SK-N-SH treated with all-trans-retinoic acid at 6 μM for 48 hours (cell line): ENCODE results near the gene ANGPT4.

Source experiments
- ATAC-seq: fragments of 200-7000 bp; cut with Tn5 transposase; 3 replicates; pipeline ENCODE4 v1.9.1; 2020; ENCODE audit warnings: mild to moderate bottlenecking, moderate library complexity
- ARNTL ChIP-seq: fragments of 450-650 bp; formaldehyde crosslinking; IDR thresholded peaks from 2 replicates; pipeline ENCODE4 v1.5.0; 2020; ENCODE audit warnings: low read depth, mild to moderate bottlenecking, moderate library complexity, borderline replicate concordance
- BACH2 ChIP-seq: fragments of 250-450 bp; sonication (Bioruptor Pico); IDR thresholded peaks from 2 replicates; pipeline ENCODE4 v1.9.0; 2021; ENCODE audit warnings: mild to moderate bottlenecking, borderline replicate concordance
- CREB5 ChIP-seq: fragments of 250-450 bp; sonication (Bioruptor Pico); IDR thresholded peaks from 2 replicates; pipeline ENCODE4 v1.5.1; 2020; ENCODE audit warnings: low read depth, mild to moderate bottlenecking, moderate library complexity
- CSDC2 ChIP-seq: fragments of 250-450 bp; sonication (Bioruptor Pico); IDR thresholded peaks from 2 replicates; pipeline ENCODE4 v1.5.0; 2020; ENCODE audit warnings: mild to moderate bottlenecking, moderate library complexity
- CSRNP3 ChIP-seq: fragments of 250-450 bp; sonication (Bioruptor Pico); IDR thresholded peaks from 2 replicates; pipeline ENCODE4 v1.5.1; 2021; ENCODE audit warnings: mild to moderate bottlenecking, moderate library complexity
- ESRRG ChIP-seq: fragments of 250-450 bp; sonication (Bioruptor Pico); IDR thresholded peaks from 2 replicates; pipeline ENCODE4 v1.6.1; 2021; ENCODE audit warnings: mild to moderate bottlenecking
- GLIS3 ChIP-seq: fragments of 250-450 bp; sonication (Bioruptor Pico); IDR thresholded peaks from 2 replicates; pipeline ENCODE4 v1.5.0; 2020; ENCODE audit warnings: mild to moderate bottlenecking, moderate library complexity
- ISL1 ChIP-seq: fragments of 250-450 bp; sonication (Bioruptor Pico); IDR thresholded peaks from 2 replicates; pipeline ENCODE4 v2.1.2; 2022; ENCODE audit warnings: mild to moderate bottlenecking, moderate library complexity
- OSR1 ChIP-seq: fragments of 250-450 bp; sonication (Bioruptor Pico); IDR thresholded peaks from 2 replicates; pipeline ENCODE4 v1.8.0; 2022; ENCODE audit warnings: moderate library complexity, mild to moderate bottlenecking, inconsistent platforms
- POU6F1 ChIP-seq: fragments of 250-450 bp; sonication (Bioruptor Pico); IDR thresholded peaks from 2 replicates; pipeline ENCODE4 v1.8.0; 2021; ENCODE audit warnings: low read depth, mild to moderate bottlenecking, moderate library complexity, borderline replicate concordance
- PPARA ChIP-seq: fragments of 250-450 bp; sonication (Bioruptor Pico); IDR thresholded peaks from 2 replicates; pipeline ENCODE4 v1.5.0; 2020; ENCODE audit warnings: mild to moderate bottlenecking, borderline replicate concordance
- RARB ChIP-seq: fragments of 250-450 bp; sonication (Bioruptor Pico); IDR thresholded peaks from 2 replicates; pipeline ENCODE4 v1.8.0; 2021; ENCODE audit warnings: mild to moderate bottlenecking, moderate library complexity
- SNAI2 ChIP-seq: fragments of 250-450 bp; sonication (Bioruptor Pico); IDR thresholded peaks from 2 replicates; pipeline ENCODE4 v1.5.0; 2020; ENCODE audit warnings: mild to moderate bottlenecking, moderate library complexity
- TCF4 ChIP-seq: fragments of 250-450 bp; sonication (Bioruptor Pico); IDR thresholded peaks from 2 replicates; pipeline ENCODE4 v1.8.0; 2021; ENCODE audit warnings: mild to moderate bottlenecking, moderate library complexity, borderline replicate concordance
- TOX ChIP-seq: fragments of 250-450 bp; sonication (Bioruptor Pico); IDR thresholded peaks from 2 replicates; pipeline ENCODE4 v1.8.0; 2021; ENCODE audit warnings: mild to moderate bottlenecking, moderate library complexity, borderline replicate concordance
- TSHZ2 ChIP-seq: fragments of 250-450 bp; sonication (Bioruptor Pico); IDR thresholded peaks from 2 replicates; pipeline ENCODE4 v1.5.0; 2020; ENCODE audit warnings: mild to moderate bottlenecking, moderate library complexity
- ZC3H10 ChIP-seq: fragments of 250-450 bp; sonication (Bioruptor Pico); IDR thresholded peaks from 2 replicates; pipeline ENCODE4 v1.5.1; 2021; ENCODE audit warnings: mild to moderate bottlenecking, moderate library complexity
- ZFP3 ChIP-seq: fragments of 250-450 bp; sonication (Bioruptor Pico); IDR thresholded peaks from 2 replicates; pipeline ENCODE4 v1.5.0; 2020; ENCODE audit warnings: mild to moderate bottlenecking, moderate library complexity
- ZFP30 ChIP-seq: fragments of 450-650 bp; formaldehyde crosslinking; IDR thresholded peaks from 2 replicates; pipeline ENCODE4 v1.5.0; 2022; ENCODE audit warnings: mild to moderate bottlenecking, moderate library complexity
- ZNF565 ChIP-seq: fragments of 450-650 bp; formaldehyde crosslinking; conservative IDR thresholded peaks from 2 replicates; pipeline ENCODE4 v1.5.0; 2020; ENCODE audit warnings: low read depth, mild to moderate bottlenecking, moderate library complexity
- ZNF70 ChIP-seq: fragments of 450-650 bp; formaldehyde crosslinking; IDR thresholded peaks from 2 replicates; pipeline ENCODE4 v1.5.0; 2020; ENCODE audit warnings: mild to moderate bottlenecking, moderate library complexity
- ZNF8 ChIP-seq: fragments of 450-650 bp; formaldehyde crosslinking; IDR thresholded peaks from 2 replicates; pipeline ENCODE4 v1.5.0; 2020; ENCODE audit warnings: mild to moderate bottlenecking, moderate library complexity

The ANGPT4 gene

GRCh38 chr20:875115-875514 is 41.0 kb downstream of the ANGPT4 start:
- no peak for ATAC-seq
- TF ChIP-seq RARB (CRISPR knock-in tag) (no peak), GLIS3 (CRISPR knock-in tag) (no peak), ZC3H10 (CRISPR knock-in tag) (no peak)

GRCh38 chr20:873875-874607 is 42.1 kb downstream of the ANGPT4 start:
- ATAC-seq: no peak
- TF ChIP-seq TSHZ2 (CRISPR knock-in tag): no peak
- no peak for TF ChIP-seq ZNF70 (CRISPR knock-in tag)
- no peak for TF ChIP-seq RARB (CRISPR knock-in tag)
- no peak for TF ChIP-seq CREB5
- no peak for TF ChIP-seq ZFP3 (CRISPR knock-in tag)
- TF ChIP-seq CSRNP3 (CRISPR knock-in tag): no peak
- TF ChIP-seq ISL1 (CRISPR knock-in tag): no peak
- TF ChIP-seq TCF4: no peak
- TF ChIP-seq TOX (CRISPR knock-in tag): no peak
- TF ChIP-seq SNAI2: no peak
- no peak for TF ChIP-seq POU6F1
- TF ChIP-seq OSR1 (CRISPR knock-in tag): no peak
- no peak for TF ChIP-seq GLIS3 (CRISPR knock-in tag)
- no peak for TF ChIP-seq ESRRG
- TF ChIP-seq ARNTL (CRISPR knock-in tag): no peak
- TF ChIP-seq CSDC2 (CRISPR knock-in tag): no peak
- no peak for TF ChIP-seq PPARA (CRISPR knock-in tag)
- TF ChIP-seq ZFP30 (CRISPR knock-in tag): no peak
- no peak for TF ChIP-seq BACH2 (CRISPR knock-in tag)
- TF ChIP-seq ZNF8 (CRISPR knock-in tag): no peak

- ATAC-seq: no peak
- no peak for TF ChIP-seq CSRNP3 (CRISPR knock-in tag)
- no peak for TF ChIP-seq ZNF8 (CRISPR knock-in tag)
- no peak for TF ChIP-seq BACH2 (CRISPR knock-in tag)
- TF ChIP-seq TCF4: no peak
- no peak for TF ChIP-seq PPARA (CRISPR knock-in tag)
- TF ChIP-seq ZFP30 (CRISPR knock-in tag): no peak
- TF ChIP-seq ESRRG: no peak
- TF ChIP-seq ZC3H10 (CRISPR knock-in tag): no peak
- no peak for TF ChIP-seq RARB (CRISPR knock-in tag)
- no peak for TF ChIP-seq ZNF70 (CRISPR knock-in tag)
- no peak for TF ChIP-seq ZNF565
- TF ChIP-seq TSHZ2 (CRISPR knock-in tag): no peak
- TF ChIP-seq OSR1 (CRISPR knock-in tag): no peak
- no peak for TF ChIP-seq POU6F1
Measured at GRCh38 chr20:872855-873520, 43.1 kb downstream of the ANGPT4 start.
